Measurements from ENCODE around the gene SFPQ.
"Not testable (repeated sequence)": the region's sequence is repeated elsewhere in the genome, so short reads cannot be mapped to it uniquely, and the experiment has no call there.

- TF ChIP-seq EZH2 (IDR thresholded peaks at IDR 0.05; ENCODE audit: low read depth, low read length, severe bottlenecking); CTCF (IDR thresholded peaks at IDR 0.05; ENCODE audit: control extremely low read depth in 1 of 3, insufficient read depth in 1 of 3, low read depth in 1 of 3, low read length in 3 of 3); POLR2AphosphoS5 (IDR thresholded peaks at IDR 0.05; ENCODE audit: low read depth, low read length); USF2 (IDR thresholded peaks at IDR 0.05; ENCODE audit: low read length); EP300 (IDR thresholded peaks at IDR 0.05; ENCODE audit: borderline replicate concordance in 1 of 2, low read depth in 2 of 2, low read length in 2 of 2); POLR2A (IDR thresholded peaks at IDR 0.05; ENCODE audit: control extremely low read depth in 1 of 2, low read depth in 2 of 2, low read length in 2 of 2); KDM1A (IDR thresholded peaks at IDR 0.05; ENCODE audit: borderline replicate concordance, low read length); CREB1 (IDR thresholded peaks at IDR 0.05); TBP (IDR thresholded peaks at IDR 0.05; ENCODE audit: low read depth, low read length): not testable (repeated sequence)
Observed at GRCh38 chr1:35236772-35237171, 43.8 kb upstream of the SFPQ start.
